NCI-H510A (cell line): ENCODE results near the gene LLPH.
A peak's percentile ranks its signal among the peaks of the same experiment; 100 is the strongest.
"Not testable (repeated sequence)": the region's sequence is repeated elsewhere in the genome, so short reads cannot be mapped to it uniquely, and the experiment has no call there.

ENCODE experiments used
- DNase-seq: peaks from one replicate; lab custom pipeline; 2025; lab: John Stamatoyannopoulos, UW

The LLPH gene

GRCh38 chr12:66130267-66131066 lies at the start of gene LLPH:
Gene LLPH, minus strand, starts transcription at chr12:66130750. Its CDS starts 1,644 bp downstream, at chr12:66129106.
- DNase-seq = peak; percentile 88

DNA sequence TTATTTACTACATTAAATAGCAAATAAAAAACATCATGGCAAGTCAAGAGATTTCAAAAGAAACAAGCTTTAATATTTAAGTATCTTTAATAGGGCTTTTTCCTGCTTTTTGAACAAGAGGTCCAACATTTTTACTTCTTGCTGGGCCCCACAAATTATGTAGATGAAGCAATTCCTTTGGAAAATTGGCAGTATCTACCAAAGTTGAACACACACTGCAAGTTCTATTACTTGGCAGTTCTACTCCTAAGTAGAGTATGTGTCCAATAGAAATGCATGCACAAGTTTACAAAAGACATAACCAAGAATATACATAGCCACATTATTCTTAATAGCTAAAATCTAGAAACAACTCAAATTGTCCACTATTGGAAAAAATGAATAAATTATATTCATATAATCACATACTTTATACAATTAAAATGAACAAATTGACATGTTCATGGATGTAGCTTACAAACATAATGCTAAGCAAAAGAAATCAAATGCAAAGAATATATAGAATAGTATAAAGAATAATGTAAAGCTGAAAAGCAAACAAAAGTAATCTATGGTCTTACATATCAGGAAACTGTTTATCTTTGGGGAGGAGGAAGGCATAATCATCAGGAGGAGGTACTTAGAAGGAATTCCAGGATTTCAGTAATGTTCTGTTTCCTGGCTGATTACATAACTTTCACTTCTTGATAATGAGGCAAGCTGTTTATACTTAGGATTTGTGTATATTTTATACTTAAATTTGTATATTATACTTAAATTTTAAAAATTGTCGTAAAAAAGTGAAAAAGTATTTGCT lies 45.8 kb upstream of the LLPH start:
- no peak for DNase-seq

- not testable (repeated sequence) for DNase-seq
These were observed 44.1 kb upstream of the LLPH start for GRCh38 chr12:66174391-66175325.

GRCh38 chr12:66170606-66171005 lies 40.1 kb upstream of the LLPH start:
- DNase-seq = no peak

GRCh38 chr12:66169221-66170170 lies 38.9 kb upstream of the LLPH start, which contains the start of gene TMBIM4:
Gene TMBIM4, minus strand, starts transcription at chr12:66169996. Its CDS starts 45 bp downstream, at chr12:66169951.
- peak; percentile 96 for DNase-seq

- DNase-seq = no peak
These were observed 37.9 kb upstream of the LLPH start for GRCh38 chr12:66168410-66168809.

- no peak for DNase-seq
These were observed 36.0 kb upstream of the LLPH start for GRCh38 chr12:66166561-66166960.

- DNase-seq = no peak
These were observed 34.6 kb upstream of the LLPH start for GRCh38 chr12:66165141-66165540.

DNA sequence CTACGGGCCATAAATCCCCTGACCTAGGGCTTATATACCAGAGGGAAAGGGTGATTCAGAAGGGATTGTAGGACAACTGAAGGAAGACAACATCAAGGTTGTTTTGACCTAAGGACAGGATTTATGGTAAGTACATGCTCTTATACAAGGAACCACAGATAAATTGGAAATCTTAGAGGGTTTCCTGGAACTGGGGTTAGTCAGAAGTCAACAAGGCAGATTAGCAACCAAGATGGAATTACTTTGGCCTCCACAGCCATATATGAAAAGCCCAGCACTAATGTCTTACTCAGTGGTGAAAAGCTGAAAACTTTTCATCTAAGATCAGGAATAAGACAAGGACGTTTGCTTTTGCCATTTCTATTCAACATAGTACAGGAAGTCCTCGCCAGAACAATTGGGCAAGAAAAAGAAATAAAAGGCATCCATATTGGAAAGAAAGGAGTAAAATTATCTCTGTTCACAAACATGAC lies 33.8 kb upstream of the LLPH start:
- DNase-seq = no peak

DNA sequence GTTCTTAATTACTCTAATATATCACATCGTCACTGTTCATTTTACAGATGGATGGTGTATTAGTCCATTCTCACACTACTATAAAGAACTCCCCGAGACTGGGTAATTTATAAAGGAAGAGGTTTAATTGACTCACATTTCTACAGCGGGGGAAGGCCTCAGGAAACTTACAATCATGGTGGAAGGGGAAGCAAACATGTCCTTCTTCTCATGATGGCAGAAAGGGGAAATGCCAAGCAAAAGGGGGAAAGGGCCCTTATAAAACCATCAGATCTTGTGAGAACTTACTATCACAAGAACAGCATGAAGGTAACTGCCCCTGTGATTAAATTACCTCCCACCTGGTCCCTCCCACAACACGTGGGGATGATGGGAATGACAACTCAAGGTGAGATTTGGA lies 32.7 kb upstream of the LLPH start:
- no peak for DNase-seq

DNA sequence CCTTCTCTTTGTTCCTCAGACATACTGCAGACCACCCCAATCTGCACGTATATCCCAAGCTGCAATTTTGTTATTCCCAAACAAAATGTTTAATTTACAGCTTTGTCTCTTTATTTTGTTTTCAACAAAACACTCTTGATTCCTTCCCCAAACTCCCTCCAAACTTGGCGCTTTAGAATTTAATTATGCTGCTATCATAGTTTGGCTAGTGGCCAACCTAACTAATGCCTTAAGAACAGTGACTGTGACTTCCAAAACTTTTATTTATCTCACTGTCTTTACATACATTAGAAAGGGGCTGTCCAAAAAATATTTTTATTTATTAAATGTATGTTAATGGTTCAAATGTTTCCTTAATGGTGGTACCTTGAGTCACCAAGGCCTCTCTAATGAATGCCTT lies 32.2 kb upstream of the LLPH start:
- DNase-seq = no peak

DNA sequence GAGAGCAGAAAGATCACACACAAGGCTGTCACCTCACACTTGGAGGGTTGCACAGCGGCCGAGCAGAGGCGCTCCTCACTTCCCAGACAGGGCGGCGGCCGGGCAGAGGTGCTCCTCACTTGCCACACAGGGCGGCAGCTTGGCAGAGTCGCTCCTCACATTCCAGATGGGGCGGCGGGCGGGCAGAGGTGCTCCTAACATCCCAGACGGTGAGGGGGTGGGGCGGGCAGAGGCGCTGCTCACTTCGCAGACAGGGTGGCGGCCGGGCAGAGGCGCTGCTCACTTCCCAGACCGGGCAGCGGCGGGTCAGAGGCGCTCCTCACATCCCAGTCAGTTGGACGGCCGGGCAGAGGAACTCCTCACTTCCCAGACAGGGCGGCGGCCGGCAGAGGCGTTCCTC lies 30.2 kb upstream of the LLPH start:
- no peak for DNase-seq

DNA sequence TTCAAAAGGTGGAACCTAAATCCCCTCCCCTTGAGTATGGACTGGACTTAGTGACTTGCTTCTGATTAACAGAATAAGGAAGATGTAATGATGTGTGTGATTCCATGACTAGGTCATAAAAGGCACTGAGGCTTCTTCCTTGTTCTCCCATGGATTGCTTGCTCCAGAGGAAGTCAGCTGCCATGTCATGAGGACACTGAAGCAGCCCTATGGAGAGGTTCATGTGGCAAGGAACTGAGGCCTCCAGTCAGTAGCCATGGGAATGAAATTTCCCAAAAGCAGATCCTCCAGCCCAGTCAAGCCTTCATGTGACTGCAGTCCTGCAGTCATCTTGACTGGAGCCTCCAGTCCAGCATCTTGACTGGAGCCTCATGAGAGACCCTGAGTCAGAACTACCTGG lies 28.6 kb upstream of the LLPH start:
- no peak for DNase-seq

GRCh38 chr12:66156654-66157053 lies 26.1 kb upstream of the LLPH start:
- no peak for DNase-seq

GRCh38 chr12:66154776-66155175 lies 24.2 kb upstream of the LLPH start:
- no peak for DNase-seq

- DNase-seq = no peak
These were observed 22.2 kb upstream of the LLPH start for GRCh38 chr12:66152732-66153131.

- no peak for DNase-seq
These were observed 19.3 kb upstream of the LLPH start for GRCh38 chr12:66149702-66150398.

DNA sequence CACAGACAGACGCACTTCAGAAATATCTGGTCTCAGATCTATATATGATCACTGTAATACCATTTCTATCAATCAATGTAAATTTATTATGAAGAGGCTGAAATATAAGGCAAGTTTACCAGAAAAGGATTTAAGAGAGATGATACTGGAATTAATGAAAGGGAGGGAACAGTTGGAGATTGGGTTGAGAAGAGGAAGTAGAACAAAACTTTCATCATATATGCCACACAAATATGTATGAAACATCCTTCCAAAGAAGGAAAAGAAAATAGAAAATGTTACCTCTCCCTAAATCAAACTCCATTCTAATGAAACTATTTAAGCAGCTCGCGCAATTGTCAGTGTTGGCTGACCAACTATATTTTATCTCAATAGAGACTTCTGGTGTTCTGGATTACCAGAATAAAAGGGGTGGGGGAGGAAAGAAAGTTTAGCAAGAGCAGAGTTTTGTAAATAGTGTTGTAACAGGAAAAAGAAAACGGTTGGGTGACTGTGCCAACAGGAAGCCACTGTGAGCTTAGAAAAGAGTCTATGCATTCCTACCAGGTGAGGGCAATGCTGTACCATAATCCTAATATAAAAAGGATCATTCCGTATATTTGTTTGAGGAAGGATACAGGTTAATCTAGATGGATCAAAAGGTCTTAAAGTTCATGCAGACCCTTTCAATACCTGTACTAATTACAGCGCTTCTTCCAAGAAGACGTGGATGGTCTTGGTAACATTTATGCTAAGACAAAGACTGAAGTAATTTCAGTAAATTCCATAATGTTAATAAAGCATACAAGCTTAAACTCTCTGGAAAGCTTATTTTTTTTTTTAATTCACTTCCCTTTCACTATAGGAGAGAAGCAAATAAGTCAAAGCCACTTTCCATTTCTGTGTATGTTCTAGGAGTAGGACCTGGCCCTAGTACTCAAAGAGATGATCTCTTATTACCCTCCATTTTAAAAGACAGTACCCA lies 14.5 kb upstream of the LLPH start:
- no peak for DNase-seq

DNA sequence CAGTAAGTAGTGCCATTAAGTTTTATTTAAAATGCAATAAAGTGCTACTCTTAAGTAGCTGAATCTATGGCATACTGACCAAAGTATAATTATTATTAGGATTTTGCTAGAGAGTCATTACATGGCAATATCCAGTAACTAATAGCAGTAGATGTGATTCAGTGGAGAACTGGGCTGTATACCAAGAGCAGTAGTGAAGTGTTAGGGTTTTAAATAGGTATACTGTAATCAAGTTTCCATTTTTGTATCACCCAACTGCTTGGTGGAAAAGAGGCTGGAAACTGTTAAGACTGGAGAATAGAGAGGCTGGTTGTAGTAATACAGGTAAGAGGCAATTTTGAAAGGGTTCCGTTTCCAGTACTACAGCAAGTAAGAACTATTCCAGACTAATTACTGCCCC lies 13.3 kb upstream of the LLPH start:
- no peak for DNase-seq
